ENCODE results near the gene GATC.

The GATC gene

DNA sequence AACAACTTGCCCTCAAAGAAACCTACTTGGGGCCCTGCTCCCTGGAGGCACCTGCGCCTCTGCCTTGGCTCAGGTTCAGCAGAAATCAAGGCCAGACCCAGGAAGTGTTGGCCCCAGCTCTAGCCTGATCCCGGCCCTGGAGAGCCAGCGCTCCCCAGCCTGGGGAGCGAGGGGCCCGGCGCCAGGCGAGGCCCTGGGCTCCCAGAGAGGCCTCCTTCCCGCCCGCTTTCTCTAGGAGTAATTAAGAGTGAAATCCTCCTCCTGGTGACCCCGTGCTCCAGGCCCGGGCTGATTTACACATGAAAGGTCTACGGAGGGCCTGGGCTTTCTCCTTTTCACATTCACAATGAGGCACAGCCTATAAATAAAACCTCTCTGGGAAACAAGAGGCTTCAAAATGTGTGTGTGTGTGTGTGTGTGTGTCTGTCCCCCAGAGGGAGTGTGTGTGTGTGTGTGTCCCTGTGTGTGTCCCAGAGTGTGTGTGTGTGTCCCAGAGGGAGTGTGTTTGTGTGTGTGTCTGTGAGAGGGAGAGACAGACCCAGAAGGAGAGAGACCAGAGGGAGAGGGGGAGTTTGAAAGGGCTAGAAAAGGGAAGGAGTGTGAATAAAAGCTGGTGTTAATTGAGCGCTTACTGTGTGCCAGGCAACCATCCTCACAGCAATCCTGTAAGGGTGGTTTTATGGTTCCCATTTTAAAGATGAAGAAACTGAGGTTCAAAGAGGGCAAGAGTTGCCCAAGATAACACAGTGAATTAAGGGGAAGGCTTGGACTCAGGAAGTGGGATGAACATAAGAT lies 32.1 kb upstream of the GATC start:
- H3K36me3 ChIP-seq (ENCODE audit: control insufficient read depth, insufficient read depth, low read length), result no peaks in the 10 kb centered on the region
- no peak for DNase-seq
- H3K9me3 ChIP-seq (ENCODE audit: control insufficient read depth, low read length), result no peaks in the 10 kb centered on the region
- no peak overlapping the region for H3K27ac ChIP-seq (ENCODE audit: insufficient read depth, low read length, poor library complexity, severe bottlenecking)
- no peaks in the 10 kb centered on the region for H3K27me3 ChIP-seq (replicated peaks; ENCODE audit: control insufficient read depth, insufficient read depth, low read length, poor library complexity, severe bottlenecking)
- no peaks in the 10 kb centered on the region for H3K4me1 ChIP-seq (ENCODE audit: control insufficient read depth, insufficient read depth, low read length, poor library complexity, severe bottlenecking)
- H3K4me3 ChIP-seq (ENCODE audit: insufficient read depth, low read depth, low read length, poor library complexity, severe bottlenecking), result no peak overlapping the region

DNA sequence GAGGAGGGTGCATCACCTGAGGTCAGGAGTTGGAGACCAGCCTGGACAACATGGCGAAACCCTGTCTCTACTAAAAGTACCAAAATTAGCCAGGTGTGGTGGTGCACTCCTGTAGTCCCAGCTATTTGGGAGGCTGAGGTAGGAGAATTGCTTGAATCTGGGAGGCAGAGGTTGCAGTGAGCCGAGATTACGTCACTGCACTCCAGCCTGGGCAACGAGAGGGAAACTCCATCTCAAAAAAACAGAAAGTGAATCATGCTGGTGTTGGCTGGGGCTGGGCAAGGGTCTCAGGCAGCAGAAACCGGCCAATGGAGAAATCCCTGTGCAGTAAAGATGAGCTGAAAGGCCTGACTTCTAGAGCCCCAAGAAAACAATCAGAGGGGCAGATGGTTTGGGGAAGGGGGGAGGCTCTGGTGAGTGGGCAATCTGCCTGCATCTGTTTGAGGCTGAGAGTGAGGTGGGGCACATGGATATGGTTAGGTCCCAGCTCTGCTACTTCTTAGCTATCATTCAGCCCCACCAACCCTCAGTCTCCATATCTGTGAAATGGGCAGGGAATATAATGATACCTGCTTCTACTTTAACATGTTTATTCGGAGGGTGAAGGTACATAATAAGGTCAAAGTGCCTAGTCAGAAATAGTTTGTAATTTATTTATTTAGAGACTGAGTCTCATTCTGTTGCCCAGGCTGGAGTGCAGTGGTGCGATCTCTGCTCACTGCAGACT lies 29.6 kb upstream of the GATC start:
- Histone ChIP-seq H3K27ac (ENCODE audit: insufficient read depth, low read length, poor library complexity, severe bottlenecking) (no peak overlapping the region), H3K27me3 (replicated peaks; ENCODE audit: control insufficient read depth, insufficient read depth, low read length, poor library complexity, severe bottlenecking) (no peaks in the 10 kb centered on the region), H3K4me3 (ENCODE audit: insufficient read depth, low read depth, low read length, poor library complexity, severe bottlenecking) (no peak overlapping the region), H3K36me3 (ENCODE audit: control insufficient read depth, insufficient read depth, low read length) (no peaks in the 10 kb centered on the region), H3K4me1 (ENCODE audit: control insufficient read depth, insufficient read depth, low read length, poor library complexity, severe bottlenecking) (no peaks in the 10 kb centered on the region), H3K9me3 (ENCODE audit: control insufficient read depth, low read length) (no peaks in the 10 kb centered on the region)
- DNase-seq, result no peak

DNA sequence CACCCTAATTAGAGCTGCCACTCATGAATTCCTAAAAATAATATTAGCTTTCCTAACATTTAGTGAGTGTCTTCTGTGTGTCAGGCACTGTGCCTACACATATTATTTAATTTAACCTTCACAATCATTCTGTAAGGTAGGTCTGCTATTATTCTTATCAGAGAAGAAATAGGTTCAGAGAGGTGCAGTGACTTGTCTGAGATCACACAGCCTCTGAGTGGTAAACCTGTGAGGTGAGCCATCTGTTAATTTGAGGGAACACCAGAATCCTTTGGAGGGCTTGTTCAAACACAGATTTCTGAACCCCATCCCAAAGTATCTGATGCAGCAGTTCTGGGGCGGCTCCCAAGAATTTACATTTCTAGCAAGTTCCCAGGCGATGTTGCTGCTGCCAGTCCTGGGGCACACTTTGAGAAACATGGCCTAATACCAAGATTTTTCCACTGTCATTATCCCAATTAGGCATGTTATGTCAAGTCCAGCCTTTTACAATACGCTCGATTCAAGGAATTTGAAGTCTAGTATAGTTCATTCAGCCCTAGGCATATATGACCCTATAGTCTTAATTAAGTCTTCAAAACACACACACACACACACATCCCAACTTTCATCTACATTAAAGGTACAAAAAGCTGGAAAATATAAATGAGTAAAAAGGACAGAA lies 28.2 kb upstream of the GATC start:
- no peaks in the 10 kb centered on the region for H3K36me3 ChIP-seq (ENCODE audit: control insufficient read depth, insufficient read depth, low read length)
- no peak overlapping the region for H3K4me3 ChIP-seq (ENCODE audit: insufficient read depth, low read depth, low read length, poor library complexity, severe bottlenecking)
- H3K4me1 ChIP-seq (ENCODE audit: control insufficient read depth, insufficient read depth, low read length, poor library complexity, severe bottlenecking), result no peaks in the 10 kb centered on the region
- no peaks in the 10 kb centered on the region for H3K27me3 ChIP-seq (replicated peaks; ENCODE audit: control insufficient read depth, insufficient read depth, low read length, poor library complexity, severe bottlenecking)
- H3K9me3 ChIP-seq (ENCODE audit: control insufficient read depth, low read length), result no peaks in the 10 kb centered on the region
- no peak for DNase-seq
- H3K27ac ChIP-seq (ENCODE audit: insufficient read depth, low read length, poor library complexity, severe bottlenecking), result no peak overlapping the region

DNA sequence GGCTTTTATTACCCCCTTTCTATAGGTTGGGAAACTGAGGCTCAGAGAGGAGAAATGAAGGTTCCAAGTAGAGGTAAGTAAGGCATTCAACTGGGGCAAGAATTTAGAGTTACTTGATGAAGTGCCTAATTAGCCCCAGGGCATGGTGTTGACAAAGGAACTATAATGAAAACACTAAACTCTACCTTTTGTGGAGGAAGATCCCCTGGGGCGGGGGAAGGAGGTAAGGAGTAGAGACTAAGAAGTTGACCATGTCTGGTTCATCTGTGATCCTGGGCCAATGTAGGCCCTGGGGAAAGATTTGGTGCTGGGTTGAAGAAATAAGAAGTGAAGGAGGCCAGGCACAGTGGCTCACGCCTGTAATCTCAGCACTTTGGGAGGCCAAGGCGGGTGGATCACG lies 24.5 kb upstream of the GATC start:
- Histone ChIP-seq H3K36me3 (ENCODE audit: control insufficient read depth, insufficient read depth, low read length) (no peaks in the 10 kb centered on the region), H3K4me3 (ENCODE audit: insufficient read depth, low read depth, low read length, poor library complexity, severe bottlenecking) (no peak overlapping the region), H3K27me3 (replicated peaks; ENCODE audit: control insufficient read depth, insufficient read depth, low read length, poor library complexity, severe bottlenecking) (no peaks in the 10 kb centered on the region), H3K27ac (ENCODE audit: insufficient read depth, low read length, poor library complexity, severe bottlenecking) (no peak overlapping the region), H3K4me1 (ENCODE audit: control insufficient read depth, insufficient read depth, low read length, poor library complexity, severe bottlenecking) (no peaks in the 10 kb centered on the region), H3K9me3 (ENCODE audit: control insufficient read depth, low read length) (no peaks in the 10 kb centered on the region)
- no peak for DNase-seq

DNA sequence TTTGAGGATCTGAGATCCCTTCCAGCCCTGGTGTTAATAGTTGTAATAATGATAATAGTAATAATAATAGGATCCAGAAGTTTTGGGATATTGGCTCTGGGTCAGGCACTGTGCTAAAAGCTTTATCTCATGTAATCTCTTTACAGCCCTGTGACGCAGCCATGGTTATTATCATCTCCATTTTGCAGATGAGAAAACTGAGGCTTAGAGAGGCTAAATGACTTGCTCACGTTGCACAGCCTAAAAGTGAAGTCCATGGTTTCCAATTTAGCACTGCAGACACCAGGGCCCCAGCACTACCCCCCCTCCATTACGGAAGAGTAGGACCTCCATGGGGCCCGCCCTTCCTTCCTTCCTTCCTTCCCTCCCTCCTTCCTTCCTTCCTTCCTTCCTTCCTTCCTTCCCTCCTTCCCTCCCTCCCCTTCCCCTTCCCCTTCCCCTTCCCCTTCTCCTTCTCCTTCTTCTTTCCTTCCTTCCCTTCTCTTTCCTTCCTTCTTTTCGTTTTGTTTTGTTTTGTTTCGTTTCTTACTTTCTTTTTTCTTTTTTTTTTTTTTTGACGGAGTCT lies 23.3 kb upstream of the GATC start:
- Histone ChIP-seq H3K4me3 (ENCODE audit: insufficient read depth, low read depth, low read length, poor library complexity, severe bottlenecking) (no peak overlapping the region), H3K27me3 (replicated peaks; ENCODE audit: control insufficient read depth, insufficient read depth, low read length, poor library complexity, severe bottlenecking) (no peaks in the 10 kb centered on the region), H3K9me3 (ENCODE audit: control insufficient read depth, low read length) (no peaks in the 10 kb centered on the region), H3K4me1 (ENCODE audit: control insufficient read depth, insufficient read depth, low read length, poor library complexity, severe bottlenecking) (no peaks in the 10 kb centered on the region), H3K27ac (ENCODE audit: insufficient read depth, low read length, poor library complexity, severe bottlenecking) (no peak overlapping the region), H3K36me3 (ENCODE audit: control insufficient read depth, insufficient read depth, low read length) (no peaks in the 10 kb centered on the region)
- DNase-seq, result no peak

DNA sequence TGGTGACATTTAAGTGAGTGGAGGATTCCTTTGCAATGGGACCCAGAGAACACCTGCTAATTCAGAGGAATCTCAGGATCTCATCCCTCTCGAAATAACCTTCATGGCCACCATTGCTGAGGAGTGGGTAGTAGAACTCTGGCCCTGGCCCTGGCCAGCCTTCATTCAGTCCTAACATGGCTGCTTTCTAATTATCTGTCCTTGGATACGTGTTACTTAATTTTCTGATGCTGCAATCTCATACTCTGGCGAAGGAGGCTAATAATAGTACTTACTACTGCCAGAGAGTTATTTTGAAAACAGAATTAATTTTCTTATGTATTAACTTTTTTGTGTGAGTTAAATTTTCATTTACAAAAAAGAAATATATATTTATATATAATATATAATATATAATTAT lies 20.4 kb upstream of the GATC start:
- Histone ChIP-seq H3K27ac (ENCODE audit: insufficient read depth, low read length, poor library complexity, severe bottlenecking) (no peak overlapping the region), H3K27me3 (replicated peaks; ENCODE audit: control insufficient read depth, insufficient read depth, low read length, poor library complexity, severe bottlenecking) (no peaks in the 10 kb centered on the region), H3K4me1 (ENCODE audit: control insufficient read depth, insufficient read depth, low read length, poor library complexity, severe bottlenecking) (no peaks in the 10 kb centered on the region), H3K4me3 (ENCODE audit: insufficient read depth, low read depth, low read length, poor library complexity, severe bottlenecking) (no peak overlapping the region), H3K36me3 (ENCODE audit: control insufficient read depth, insufficient read depth, low read length) (no peaks in the 10 kb centered on the region), H3K9me3 (ENCODE audit: control insufficient read depth, low read length) (no peaks in the 10 kb centered on the region)
- no peak for DNase-seq

DNA sequence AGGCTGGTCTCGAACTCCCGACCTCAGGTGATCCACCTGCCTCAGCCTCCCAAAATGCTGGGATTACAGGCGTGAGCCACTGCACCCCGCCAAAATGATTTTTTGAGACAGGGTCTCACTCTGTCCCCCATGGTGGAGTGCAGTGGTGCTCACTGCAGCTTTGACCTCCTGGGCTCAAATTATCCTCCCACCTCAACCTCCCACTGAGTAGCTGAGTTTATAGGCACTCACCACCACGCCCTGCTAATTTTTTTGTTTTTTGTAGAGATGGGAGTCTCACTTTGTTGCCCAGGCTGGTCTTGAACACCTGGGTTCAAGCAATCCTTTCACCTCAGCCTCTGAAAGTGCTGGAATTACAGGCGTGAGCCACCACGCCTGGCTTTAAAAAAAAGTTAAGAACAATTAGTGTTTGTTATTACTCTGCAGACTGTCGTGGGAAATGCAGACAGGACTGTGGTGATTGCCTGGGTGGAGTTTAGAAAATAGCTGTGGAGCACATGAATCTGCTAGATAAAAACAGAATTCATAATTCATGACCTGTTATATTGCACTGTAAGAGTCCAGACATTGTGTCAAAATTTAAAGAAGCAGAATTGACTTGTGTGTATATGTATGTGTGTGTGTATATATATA lies 17.5 kb upstream of the GATC start:
- H3K27me3 ChIP-seq (replicated peaks; ENCODE audit: control insufficient read depth, insufficient read depth, low read length, poor library complexity, severe bottlenecking), result peaks cover 3% of the 10 kb centered on the region

DNA sequence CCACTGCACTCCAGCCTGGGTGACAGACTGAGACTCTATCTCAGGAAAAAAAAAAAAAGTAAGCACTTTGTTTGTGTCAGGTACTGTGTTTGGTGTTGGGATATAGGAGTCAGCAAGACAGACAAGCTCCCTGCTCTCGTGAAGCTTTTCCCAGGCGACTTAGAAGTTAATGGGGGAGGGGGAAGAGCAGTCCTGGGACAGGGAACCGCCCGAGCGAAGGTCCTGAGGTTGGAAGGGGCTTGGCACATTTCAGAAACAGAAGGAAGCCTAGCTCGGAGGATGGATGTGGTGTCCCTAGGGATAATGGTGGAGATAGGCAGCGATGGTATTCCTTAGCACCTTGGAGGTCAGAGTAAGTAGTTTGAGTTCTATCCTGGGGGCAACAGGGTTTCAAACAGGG lies 16.9 kb upstream of the GATC start:
- Histone ChIP-seq H3K9me3 (ENCODE audit: control insufficient read depth, low read length) (no peaks in the 10 kb centered on the region), H3K4me1 (ENCODE audit: control insufficient read depth, insufficient read depth, low read length, poor library complexity, severe bottlenecking) (no peaks in the 10 kb centered on the region), H3K27ac (ENCODE audit: insufficient read depth, low read length, poor library complexity, severe bottlenecking) (no peak overlapping the region), H3K27me3 (replicated peaks; ENCODE audit: control insufficient read depth, insufficient read depth, low read length, poor library complexity, severe bottlenecking) (peaks cover 3% of the 10 kb centered on the region), H3K36me3 (ENCODE audit: control insufficient read depth, insufficient read depth, low read length) (no peaks in the 10 kb centered on the region), H3K4me3 (ENCODE audit: insufficient read depth, low read depth, low read length, poor library complexity, severe bottlenecking) (no peak overlapping the region)
- DNase-seq, result no peak

More for the DNA sequence above, 17.5 kb upstream of the GATC start:
- Histone ChIP-seq H3K4me1 (ENCODE audit: control insufficient read depth, insufficient read depth, low read length, poor library complexity, severe bottlenecking) (no peaks in the 10 kb centered on the region), H3K4me3 (ENCODE audit: insufficient read depth, low read depth, low read length, poor library complexity, severe bottlenecking) (no peak overlapping the region), H3K9me3 (ENCODE audit: control insufficient read depth, low read length) (no peaks in the 10 kb centered on the region), H3K36me3 (ENCODE audit: control insufficient read depth, insufficient read depth, low read length) (no peaks in the 10 kb centered on the region), H3K27ac (ENCODE audit: insufficient read depth, low read length, poor library complexity, severe bottlenecking) (no peak overlapping the region)
- DNase-seq, result no peak

DNA sequence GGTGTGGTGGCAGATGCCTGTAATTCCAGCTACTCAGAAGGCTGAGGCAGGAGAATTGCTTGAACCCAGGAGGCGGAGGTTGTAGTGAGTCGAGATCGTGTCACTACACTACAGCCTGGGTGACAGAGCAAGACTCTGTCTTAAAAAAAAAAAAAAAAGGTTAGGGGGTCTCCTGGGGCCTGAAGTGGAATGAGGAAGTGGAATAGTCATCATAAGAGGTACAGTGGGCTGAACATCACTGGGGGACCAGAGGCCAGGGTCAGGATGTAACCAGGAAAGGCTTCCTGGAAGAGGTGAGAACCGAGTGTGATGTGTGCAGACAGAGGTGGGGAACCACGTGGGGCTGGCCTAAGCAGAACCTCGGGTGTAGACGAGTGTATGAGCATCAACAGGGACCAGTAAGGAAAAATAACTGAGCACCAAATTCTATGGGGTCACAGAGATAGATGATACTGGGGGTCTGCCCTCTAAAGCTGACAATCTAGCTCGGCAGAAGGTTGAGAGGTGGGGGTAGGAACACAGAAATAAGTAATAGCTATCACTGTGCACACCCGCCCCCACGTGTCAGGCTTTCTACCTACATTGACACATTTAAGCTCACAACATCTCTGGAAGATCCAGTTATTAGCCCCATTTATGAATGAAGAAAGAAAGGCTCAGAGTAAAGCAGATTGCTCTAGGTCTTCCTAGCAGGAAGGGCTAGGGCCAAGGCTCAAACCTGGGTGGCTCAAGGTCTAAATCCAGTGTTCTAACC lies 13.3 kb upstream of the GATC start:
- DNase-seq, result no peak
- Histone ChIP-seq H3K4me1 (ENCODE audit: control insufficient read depth, insufficient read depth, low read length, poor library complexity, severe bottlenecking) (no peaks in the 10 kb centered on the region), H3K27me3 (replicated peaks; ENCODE audit: control insufficient read depth, insufficient read depth, low read length, poor library complexity, severe bottlenecking) (peaks cover 3% of the 10 kb centered on the region), H3K36me3 (ENCODE audit: control insufficient read depth, insufficient read depth, low read length) (no peaks in the 10 kb centered on the region), H3K4me3 (ENCODE audit: insufficient read depth, low read depth, low read length, poor library complexity, severe bottlenecking) (no peak overlapping the region), H3K9me3 (ENCODE audit: control insufficient read depth, low read length) (no peaks in the 10 kb centered on the region), H3K27ac (ENCODE audit: insufficient read depth, low read length, poor library complexity, severe bottlenecking) (no peak overlapping the region)
